GM19324 (cell line): ENCODE results near the gene SLC39A11.
"Not testable (repeated sequence)": the region's sequence is repeated elsewhere in the genome, so short reads cannot be mapped to it uniquely, and the experiment has no call there.

Experiments
- ATAC-seq: cut with Tn5 transposase; IDR thresholded peaks from one replicate; pipeline ENCODE4 v1.9.1; 2021; ENCODE audit warnings: mild to moderate bottlenecking, moderate library complexity; ENCODE audit not compliant: unreplicated experiment, low FRiP score

SLC39A11 gene

DNA sequence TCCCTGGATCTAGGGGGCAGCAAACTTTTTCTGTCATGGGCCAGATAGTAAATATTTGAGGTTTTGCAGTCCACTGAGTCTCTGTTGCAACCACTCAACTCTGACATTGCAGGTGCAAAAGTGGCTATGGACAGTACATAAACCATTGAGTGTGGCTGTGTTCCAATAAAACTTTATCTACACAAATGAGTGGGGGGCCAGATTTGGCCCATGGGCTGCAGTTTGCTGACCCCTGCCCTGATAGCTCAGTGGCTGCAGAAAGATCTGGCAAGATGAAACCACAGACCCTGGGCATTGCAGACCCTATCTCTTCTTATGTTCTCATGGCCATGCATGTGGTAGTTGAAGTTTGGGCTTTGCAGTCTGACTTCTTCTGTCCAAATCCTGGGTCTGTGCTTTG lies 440.5 kb downstream of the SLC39A11 start:
- no peak for ATAC-seq

DNA sequence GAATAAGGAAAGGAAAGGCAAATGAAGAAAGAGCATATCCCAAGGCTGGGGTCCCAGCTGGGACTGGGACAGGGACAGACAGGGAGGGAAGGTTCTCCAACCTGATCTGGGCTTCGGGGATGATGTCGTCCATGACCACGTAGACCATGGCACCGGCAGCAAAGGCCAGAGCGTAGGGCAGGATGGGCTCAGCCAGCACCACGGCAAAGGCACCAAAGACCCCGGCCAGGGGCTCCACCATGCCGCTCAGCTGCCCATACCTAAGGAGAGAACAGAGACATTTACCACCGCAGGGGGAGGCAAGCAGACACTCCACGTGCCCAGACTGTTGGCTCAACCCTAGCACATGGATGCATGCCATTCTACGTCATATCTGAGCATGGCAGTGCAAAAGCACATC lies 443.8 kb downstream of the SLC39A11 start:
- no peak for ATAC-seq

DNA sequence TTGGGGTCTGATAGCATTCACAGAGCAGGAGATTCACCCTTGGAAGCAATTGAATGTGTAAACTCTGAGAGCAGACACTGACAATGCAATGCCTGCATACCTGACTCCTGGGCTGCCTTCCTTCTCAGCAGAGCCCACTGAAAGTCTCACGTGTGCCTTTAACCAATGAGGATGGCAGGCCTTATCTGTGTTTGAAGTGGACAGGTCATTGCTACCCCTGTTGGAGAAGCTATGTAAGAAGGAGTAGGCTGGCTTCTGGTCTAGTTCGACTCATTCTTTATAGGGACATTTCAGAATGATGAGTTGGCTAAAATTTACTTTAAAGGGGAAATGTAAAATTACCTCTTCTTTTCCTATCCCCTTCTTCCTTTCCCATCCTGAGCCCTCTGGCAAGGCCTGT lies 446.3 kb downstream of the SLC39A11 start:
- ATAC-seq: no peak

DNA sequence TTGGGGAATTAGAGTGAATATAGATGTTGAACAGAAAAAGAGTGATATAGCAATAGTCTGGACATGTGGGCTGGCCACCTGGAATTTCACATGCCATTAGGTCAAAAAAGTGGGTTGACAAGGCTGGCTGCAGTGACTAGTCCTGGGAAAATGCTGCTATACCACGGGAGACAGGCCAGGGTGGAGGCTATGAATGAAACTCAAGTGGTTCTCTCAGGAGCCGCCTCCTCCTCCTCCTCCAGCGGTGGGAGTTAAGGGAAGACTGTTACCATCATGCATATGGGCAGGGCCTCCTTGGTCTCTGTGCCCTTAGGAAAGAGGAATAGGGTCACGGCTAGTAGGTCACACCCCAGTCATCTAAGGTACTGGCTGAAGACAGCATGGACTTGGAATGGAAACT lies 448.0 kb downstream of the SLC39A11 start:
- ATAC-seq: no peak

DNA sequence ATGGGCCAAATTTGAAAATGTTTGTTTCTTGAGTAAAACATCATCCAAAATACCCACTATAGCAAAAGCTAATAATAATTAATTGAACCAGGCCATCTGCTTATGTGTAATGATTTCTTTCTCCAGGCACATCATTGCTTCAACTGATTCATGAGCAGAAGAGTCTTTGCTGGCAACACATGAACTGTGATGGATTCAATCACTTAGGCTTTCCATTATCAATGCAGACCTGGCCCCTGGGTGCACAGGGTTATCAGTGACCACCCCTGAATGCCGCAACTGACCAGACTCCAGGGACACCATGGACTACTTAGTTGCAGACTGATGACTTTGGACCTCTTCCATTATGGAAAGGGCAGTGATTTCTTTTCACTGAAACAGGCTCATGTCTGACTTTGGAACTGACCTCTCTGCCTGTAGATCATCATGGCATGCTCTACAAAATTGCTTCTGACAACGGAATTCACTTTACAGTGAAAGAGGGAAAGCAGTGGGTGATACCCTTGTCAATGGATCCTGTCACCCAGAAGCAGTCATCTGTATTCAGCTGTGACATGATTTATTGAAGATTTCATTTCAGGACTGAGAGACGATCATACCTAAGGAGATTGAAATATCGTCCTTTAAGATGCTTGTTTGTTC lies 448.8 kb downstream of the SLC39A11 start:
- no peak for ATAC-seq

DNA sequence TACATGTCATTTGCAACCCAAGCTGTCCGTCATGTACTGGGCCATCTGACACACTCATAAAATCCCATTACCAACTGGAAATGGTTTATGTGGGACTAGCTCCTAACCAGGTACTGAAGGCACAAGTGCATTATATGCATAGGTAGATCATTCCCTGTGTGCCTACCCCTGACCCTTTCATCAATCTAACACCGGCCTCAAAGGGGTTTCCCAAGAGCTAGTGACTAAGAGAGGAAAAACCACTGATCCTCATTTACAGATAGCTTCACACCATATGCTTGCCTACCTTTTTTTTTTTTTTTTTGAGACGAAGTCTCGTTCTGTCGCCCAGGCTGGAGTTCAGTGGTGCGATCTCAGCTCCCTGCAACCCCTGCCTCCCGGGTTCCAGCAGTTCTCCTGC lies 449.8 kb downstream of the SLC39A11 start:
- no peak for ATAC-seq

DNA sequence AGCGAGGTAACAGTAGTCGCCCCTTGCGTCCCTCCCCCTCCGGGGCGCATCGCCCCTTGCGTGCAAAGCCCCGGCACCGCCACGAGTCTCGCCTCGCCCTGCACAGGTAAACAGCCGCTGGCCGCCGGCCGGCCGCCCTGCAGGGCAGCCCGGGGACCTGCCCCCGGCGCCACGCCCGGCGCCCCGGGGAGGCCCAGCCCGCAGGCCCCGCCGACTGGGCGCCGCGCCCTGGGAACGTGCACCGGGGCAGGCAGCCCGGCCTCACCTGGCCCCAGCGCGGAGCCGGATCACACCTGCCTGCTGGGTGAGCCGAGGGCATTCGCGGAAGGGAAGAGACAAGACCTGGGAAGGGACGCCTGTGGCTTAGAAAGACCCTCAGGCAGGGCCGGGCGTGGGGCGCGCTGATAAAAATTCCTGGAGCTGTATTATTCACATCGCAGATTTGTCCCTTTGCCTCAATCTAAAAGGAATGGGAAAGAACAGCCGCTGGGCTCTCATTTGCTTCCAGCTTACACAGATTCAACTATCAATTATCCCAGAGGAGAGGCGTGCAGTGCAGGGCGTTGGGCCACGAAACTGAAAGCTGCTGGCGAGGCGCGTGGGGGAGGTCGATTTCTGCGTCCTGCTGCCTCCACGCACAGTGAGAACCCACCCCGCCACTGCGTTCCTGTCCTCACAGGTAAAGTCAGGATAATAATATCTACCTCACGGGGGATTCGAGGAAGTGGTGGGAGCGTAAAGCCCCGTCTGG lies 451.9 kb downstream of the SLC39A11 start:
- no peak for ATAC-seq

DNA sequence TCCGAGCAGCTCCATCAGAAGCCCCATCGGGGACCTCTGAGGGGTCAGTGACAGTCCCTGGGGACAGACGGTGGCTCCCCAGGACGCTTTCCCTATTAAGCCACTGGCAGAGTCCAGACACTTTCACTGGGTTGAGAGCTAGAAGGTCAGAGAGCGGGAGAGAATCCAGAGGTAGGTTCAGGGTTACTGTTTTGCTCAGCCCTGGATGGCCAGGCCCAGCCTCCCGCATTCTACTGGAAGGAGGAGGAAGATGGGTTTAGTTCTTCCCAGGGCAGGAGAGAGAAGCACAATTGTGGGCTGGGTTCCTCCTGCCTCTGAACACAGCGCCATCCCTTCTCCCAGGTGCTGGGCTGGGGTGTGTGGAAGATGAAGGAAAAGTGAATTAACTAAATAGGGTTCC lies 452.8 kb downstream of the SLC39A11 start:
- no peak for ATAC-seq

DNA sequence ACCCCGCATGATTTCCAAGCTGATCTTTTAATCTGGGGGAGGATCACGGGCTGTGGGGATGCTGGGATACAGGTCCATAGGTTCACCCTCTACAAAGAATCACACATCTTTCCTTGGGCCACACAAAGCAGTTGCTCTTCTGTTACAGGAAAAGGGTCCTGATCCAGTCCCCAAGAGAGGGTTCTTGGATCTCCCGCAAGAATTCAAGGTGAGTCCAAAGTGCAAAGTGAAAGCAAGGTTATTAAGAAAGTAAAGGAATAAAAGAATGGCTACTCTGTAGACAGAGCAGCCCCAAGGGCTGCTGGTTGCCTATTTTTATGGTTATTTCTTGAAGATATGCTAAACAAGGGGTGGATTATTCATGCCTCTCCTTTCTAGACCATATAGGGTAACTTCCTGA lies 453.6 kb downstream of the SLC39A11 start:
- ATAC-seq: not testable (repeated sequence)

DNA sequence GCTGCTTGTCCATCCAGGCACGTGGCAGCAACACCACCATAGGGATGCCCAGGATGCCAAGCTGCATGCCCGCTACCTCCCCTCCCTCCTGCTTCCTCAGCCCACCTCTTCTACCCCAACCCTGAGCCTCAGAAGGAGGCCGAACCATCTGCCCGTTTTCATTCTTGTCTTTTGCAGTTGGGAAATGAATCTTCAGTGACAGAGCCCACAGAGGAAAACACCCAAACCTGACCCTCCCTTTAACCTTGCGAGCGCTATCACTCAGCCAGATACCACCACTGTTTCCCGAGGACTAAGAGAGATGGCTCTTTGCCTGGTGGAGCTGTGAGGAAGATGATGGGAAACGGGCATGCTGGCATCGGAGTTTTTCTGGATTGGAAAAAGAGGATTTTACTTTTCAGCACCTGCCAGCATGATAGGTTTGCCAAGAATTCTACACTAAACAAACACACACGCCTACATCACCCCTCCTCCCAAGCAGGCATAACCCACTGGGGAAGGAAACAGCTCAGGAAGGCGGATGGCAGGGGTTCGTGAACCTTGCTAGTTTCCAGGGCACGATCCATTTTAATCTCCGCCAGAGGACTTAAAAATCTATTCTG lies 457.4 kb downstream of the SLC39A11 start:
- no peak for ATAC-seq

DNA sequence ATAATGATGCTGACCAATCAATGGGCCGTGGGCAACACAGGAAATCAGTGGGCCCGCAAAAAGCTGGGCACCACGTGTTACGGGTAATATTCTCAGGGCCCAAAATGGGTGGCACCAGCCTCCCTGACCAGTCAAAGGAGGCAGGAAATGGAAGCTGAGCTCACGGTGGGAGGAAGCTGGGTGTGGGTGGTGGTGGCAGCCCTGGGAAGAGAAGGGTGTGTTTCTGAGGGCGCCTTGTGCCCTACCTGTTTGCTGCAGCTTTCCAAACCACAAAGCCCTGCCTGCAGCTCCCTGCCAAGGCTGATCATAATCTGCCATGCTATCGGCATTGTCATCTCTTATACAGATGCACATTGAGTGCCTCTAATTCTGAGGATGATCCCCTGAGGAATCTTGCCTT lies 457.9 kb downstream of the SLC39A11 start:
- no peak for ATAC-seq

DNA sequence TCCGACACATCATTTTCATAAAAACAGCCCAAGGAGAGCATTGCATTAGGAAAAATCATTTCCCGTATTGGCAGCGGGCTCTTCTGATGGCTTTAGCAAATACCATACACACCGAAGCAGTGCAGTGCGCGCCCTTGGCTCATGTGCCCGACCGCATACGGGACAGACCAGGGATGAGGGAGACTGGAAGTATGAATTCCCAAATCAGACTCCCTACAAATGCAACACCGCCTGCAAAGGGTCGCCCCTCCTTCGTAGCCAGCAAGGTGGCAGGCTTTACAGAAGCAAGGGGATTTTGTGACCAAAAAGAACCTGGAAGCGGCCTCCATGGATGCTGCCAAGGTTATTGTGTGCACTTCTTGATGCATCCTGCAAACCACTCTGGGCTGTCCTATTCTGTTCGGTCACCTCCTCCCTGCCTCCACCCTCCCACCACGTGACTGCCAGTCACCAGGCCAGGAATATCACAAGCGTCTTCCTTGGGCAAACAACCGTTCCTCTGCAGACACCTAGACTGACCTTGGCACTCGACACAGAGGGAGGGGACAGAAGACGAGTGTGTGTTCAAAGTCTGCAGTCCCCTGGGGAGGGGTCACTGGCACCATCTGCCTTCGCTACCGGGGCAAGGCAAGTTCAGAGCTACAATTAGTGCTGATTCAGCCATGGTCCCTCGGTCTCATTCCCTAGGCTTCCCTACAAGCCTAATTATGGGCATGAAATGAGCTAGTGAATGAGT lies 460.4 kb downstream of the SLC39A11 start:
- ATAC-seq: no peak

DNA sequence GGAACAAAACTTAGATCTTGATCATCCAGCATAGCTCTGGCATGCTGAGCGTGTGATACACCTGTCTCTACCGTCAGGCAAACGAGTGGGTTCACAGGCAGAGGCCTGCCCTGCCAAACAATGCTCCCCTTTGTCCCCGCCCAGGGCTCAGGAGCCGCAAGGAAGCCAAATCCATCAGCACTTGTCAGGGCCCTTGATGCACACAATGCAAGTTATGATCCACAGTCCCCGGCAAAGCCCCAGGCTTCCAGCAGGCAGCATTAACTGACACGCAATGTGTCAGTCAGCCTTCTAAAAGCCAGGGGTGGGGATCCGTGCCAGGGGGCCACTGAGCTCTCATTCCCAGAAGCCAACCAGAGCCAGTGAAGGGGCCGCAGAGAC lies 460.9 kb downstream of the SLC39A11 start:
- ATAC-seq: no peak

DNA sequence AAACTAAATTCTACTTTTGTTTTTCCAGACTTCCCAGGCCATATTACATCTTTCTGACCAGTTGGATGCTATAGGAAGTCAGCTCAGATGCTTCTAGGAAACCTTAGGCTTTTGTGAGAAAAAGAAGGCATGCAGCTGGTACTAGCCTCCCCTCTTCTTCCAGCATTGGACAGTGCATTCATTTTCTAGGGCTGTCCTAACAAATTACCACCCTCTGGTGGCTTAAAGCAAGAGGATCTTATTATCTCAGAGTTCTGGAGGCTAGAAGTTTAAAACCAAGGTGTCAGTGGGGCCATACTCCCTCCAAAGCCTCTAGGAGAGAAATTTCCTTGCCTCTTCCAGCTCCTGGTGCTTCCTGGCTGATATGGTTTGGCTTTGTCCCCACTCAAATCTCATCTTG lies 467.8 kb downstream of the SLC39A11 start:
- ATAC-seq: no peak

DNA sequence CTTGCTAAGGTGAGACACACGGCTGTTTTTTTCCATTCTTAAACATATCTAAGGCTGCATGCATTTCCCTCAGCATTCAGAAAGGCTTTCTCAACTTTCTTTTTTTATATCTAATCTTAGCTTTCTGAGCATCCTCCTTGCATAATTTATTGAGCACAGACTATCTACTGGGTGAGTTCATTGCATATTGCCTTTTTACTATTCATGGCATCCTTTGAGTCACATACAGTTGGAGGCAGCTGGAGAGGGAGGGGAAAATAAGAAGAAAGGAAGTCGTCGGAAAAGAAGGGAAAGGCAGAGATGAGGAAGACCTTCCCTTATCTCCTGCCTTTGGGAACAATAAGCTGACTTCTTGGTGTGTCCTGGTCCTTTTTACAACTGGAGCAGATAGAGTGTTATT lies 468.3 kb downstream of the SLC39A11 start:
- ATAC-seq: no peak

DNA sequence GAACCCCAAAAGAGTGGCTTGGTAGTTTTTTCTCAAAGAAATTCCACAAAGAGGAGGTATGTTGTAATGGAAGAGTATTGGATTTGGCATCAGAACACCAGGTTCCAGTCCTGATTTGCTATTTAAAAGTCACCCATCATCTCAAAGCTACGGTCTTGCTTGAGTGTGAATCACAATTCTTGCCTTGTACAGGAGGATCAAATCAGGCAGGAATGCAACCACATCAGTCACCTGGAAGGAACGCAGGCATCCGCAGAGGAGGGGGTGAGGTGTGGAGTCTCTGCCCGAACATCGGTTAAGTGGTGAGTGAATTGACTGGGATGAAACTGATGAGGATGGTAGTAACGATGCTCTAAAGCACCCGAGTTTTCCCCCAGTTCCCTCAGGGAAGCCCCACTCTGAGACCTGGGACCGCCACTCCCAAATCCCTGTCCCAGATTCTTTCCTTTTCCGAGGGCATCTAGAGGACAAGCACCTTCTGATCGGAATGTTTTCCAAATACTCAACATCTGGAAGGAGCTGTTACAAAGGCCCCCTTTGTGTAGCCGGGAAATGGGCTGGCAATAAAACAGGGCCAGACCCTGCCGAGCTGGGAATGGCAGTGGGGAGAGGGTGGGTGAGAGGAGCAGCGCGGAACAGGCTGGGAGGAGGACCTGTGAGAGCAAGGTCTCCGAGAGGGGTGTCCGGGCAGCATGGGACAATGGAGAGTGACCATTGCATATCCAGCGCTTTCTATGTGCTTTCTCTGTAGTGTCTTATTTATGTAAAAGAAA lies 469.6 kb downstream of the SLC39A11 start:
- no peak for ATAC-seq

DNA sequence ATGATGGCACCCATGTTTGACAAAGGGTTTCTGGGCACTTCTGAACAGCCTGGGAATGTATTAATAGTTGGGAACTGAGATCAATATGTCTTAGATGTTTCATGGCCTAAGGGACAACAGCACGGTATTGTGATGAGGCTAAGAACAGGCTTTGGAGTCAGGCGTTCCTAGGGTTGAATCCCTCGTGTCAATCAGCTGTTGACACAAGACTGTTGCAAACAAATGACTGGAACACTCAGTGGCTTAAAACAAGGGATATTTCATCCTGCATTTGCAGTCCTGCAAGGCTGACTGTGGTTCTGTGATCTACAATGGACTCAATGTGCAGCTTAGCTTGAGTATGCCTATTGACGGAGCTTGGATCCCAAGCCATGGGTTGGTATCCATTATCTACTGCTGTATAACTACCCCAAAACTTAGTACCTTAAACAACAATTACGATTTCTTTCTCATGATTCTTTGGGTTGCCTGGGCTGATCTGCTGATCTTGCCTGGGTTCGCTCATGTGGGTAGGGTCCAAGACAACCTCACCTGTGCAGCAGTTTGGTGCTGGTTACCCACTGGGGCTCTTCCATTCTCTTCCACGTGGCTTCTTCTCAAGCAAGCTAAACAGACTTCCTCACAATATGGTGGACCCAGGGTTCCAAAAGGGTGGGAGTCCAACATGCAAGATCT lies 472.4 kb downstream of the SLC39A11 start:
- ATAC-seq: no peak

DNA sequence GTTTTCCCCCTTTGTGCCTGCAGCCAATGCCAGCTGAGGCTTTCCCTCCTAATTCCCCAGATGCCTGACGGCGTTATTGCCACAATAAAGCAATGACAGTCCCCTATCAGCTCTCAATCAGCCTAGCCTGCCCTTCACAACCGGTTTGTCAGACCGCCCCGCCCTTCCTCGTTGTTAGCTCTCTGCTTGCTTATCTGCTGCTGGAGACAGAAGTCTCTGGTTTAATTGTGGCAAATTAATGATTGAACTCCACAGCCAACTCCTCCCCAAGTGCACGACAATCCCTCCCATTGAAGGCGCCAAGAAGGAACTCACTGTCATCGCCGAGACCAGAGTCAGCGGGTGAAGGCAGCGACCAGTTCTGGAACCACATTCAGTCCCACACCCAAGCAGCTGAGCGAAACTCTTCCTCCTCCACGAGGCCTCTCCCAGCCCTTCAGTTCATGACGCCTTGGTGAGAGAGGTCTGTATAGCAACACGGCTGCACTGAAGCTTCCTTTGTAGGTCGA lies 474.4 kb downstream of the SLC39A11 start:
- no peak for ATAC-seq

DNA sequence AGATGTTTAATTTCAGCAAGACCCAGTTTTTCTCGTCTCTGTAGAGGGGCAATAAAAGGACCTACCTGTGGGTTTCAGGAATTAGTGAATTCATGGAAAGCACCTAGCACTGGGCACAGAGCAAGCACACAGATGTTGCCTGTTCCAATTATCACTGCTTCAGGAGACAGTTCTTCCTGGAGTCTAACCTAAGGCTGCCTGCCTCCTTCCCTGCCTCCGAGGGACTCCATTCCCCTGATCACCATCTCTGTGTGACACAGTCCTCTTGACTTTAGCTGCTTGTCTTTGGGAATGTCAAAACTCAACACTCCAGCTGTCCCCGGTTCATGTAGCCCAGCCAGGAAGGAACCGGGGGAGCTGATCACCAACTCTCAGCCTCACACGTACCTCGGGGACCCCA lies 474.9 kb downstream of the SLC39A11 start:
- no peak for ATAC-seq

DNA sequence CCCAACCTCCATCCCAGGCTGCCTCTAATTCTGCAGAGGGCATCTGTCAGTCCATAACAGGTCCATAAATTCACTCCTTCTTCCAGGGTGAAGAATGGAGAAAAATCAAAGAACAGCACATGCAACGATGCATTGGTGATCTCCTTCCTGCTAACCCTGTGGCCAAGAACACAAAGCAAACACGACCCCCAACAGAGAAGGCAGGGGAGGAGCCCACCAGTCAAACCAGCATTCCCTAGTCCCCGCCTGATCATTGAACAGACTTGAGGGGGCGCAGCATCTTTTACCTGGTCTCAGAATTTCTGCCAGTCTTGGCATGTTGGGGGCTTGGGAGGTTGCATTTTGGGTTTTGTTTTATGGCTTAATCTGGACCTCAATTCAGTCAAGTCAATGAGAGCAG lies 476.0 kb downstream of the SLC39A11 start:
- no peak for ATAC-seq
